A549 (cell line): ENCODE measurements around the gene PEX14.

Source experiments
- BHLHE40 ChIP-seq: IDR thresholded peaks from 2 replicates; pipeline ENCODE4 v1.6.1; 2012; ENCODE audit warnings: low read depth, low read length, inconsistent platforms
- CBX2 ChIP-seq: fragments of 200-600 bp; sonication (generic); IDR thresholded peaks from 2 replicates; pipeline ENCODE4 v1.6.1; 2016; ENCODE audit warnings: low read depth, mild to moderate bottlenecking, borderline replicate concordance
- CBX8 ChIP-seq: fragments of 200-600 bp; sonication (generic); IDR thresholded peaks from 2 replicates; pipeline ENCODE4 v1.6.1; 2016
- CHD2 ChIP-seq: fragments of 150-350 bp; IDR thresholded peaks from 2 replicates; pipeline ENCODE4 v1.6.1; 2014; ENCODE audit warnings: low read length; ENCODE audit not compliant: partially characterized antibody
- CTCF ChIP-seq: fragments of >200 bp; sonication (Bioruptor Twin); formaldehyde crosslinking; IDR thresholded peaks from 3 replicates; pipeline ENCODE4 v1.5.1; 2016
- EHF ChIP-seq: fragments of 250-450 bp; sonication (Bioruptor Pico); IDR thresholded peaks from 2 replicates; pipeline ENCODE4 v1.5.0; 2020; ENCODE audit warnings: mild to moderate bottlenecking
- FOSL2 ChIP-seq, 2 experiments: fragments of 450-650 bp in 1 of 2; fragments of >200 bp in 1 of 2; sonication (Bioruptor Twin) in 1 of 2; formaldehyde crosslinking; IDR thresholded peaks; 2 replicates each; pipeline versions ENCODE4 v1.5.0 to v1.6.1; 2016 to 2020; ENCODE audit warnings: mild to moderate bottlenecking in 1 of 2, moderate library complexity in 1 of 2
- HDAC2 ChIP-seq: fragments of 200-600 bp; sonication (generic); IDR thresholded peaks from 2 replicates; pipeline ENCODE4 v1.6.1; 2016
- KDM1A ChIP-seq: fragments of 200-600 bp; sonication (generic); IDR thresholded peaks from 2 replicates; pipeline ENCODE4 v1.6.1; 2016; ENCODE audit warnings: low read depth, mild to moderate bottlenecking
- MAFK ChIP-seq: fragments of 450-650 bp; IDR thresholded peaks from 2 replicates; pipeline ENCODE4 v1.6.1; 2014; ENCODE audit not compliant: partially characterized antibody
- MAZ ChIP-seq: fragments of 150-350 bp; IDR thresholded peaks from 2 replicates; pipeline ENCODE4 v1.6.1; 2014; ENCODE audit warnings: antibody characterized with exemption, low read depth, low read length, borderline replicate concordance
- PHF8 ChIP-seq: fragments of 200-600 bp; sonication (generic); IDR thresholded peaks from 2 replicates; pipeline ENCODE4 v1.6.1; 2016; ENCODE audit warnings: low read depth, mild to moderate bottlenecking, antibody characterized with exemption, moderate library complexity, borderline replicate concordance
- POLR2A ChIP-seq: IDR thresholded peaks from 2 replicates; pipeline ENCODE4 v1.6.1; 2012; ENCODE audit warnings: mild to moderate bottlenecking, low read length
- RCOR1 ChIP-seq: fragments of 150-350 bp; IDR thresholded peaks from 2 replicates; pipeline ENCODE4 v1.6.1; 2014; ENCODE audit warnings: antibody characterized with exemption, low read length, low read depth

GRCh38 chr1:10633416-10633815 lies 158.7 kb downstream of the PEX14 start:
- TF ChIP-seq MAZ = no peak
- TF ChIP-seq CTCF = no peak
- no peak for TF ChIP-seq RCOR1
- no peak for TF ChIP-seq MAFK
- no peak for TF ChIP-seq EHF (CRISPR knock-in tag)
- no peak for TF ChIP-seq CHD2
- TF ChIP-seq KDM1A = no peak
- no peak for TF ChIP-seq CBX2
- TF ChIP-seq FOSL2 (IDR thresholded peaks at IDR 0.05) = no peak
- no peak for TF ChIP-seq FOSL2 (CRISPR knock-in tag; IDR thresholded peaks at IDR 0.05)
- no peak for TF ChIP-seq HDAC2
- TF ChIP-seq POLR2A = no peak
- TF ChIP-seq BHLHE40 = no peak
- no peak for TF ChIP-seq PHF8
- TF ChIP-seq CBX8 = no peak
